ENCODE measurements around the gene KCNC1. TPM values are rescaled to one million over a fixed set of nuclear protein-coding genes. Genes with fewer than 3 reads are reported as not detected.

Gene KCNC1
- total RNA-seq, 1 experiment from 2014 or later, result 0.04 TPM

DNA sequence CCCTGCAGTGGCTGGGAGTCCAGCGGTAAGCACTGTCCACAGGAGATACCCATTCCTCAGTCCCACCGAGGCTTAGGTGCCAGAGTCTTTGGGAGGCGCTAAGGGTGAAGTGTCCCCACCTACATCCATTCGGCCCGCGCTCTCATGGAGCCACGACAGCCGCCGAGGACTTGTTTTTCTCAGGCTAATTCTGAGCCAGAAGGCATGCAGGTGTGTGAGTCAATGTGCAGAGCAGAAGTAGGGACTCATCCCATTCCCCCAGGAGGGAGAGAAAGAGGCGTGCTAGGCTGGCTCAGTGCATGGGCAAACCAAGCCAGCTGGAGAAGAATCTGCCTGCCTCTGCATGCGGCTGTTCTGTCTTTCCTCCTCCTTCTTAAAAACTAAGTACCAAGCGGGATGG lies 46.6 kb downstream of the KCNC1 start:
- H2BK5ac ChIP-seq (ENCODE audit: insufficient read length, low read length), result no peak overlapping the region
- no peak overlapping the region for H3K27ac Mint-ChIP-seq

More for the DNA sequence above, 46.6 kb downstream of the KCNC1 start:
- H3K18ac ChIP-seq (ENCODE audit: insufficient read length, low read depth, low read length), result no peak overlapping the region
- H2BK12ac ChIP-seq (ENCODE audit: insufficient read length, low read depth, low read length), result no peak overlapping the region
- H3K4ac ChIP-seq (ENCODE audit: low read depth, low read length), result no peak overlapping the region
- no peak overlapping the region for H3K23ac ChIP-seq (ENCODE audit: insufficient read length, low read depth, low read length)
- no peaks in the 10 kb centered on the region for H3K9me3 Mint-ChIP-seq
- H2BK15ac ChIP-seq (ENCODE audit: low read depth, low read length), result no peak overlapping the region
- no peak overlapping the region for H2BK20ac ChIP-seq (ENCODE audit: low read depth, low read length, poor library complexity, severe bottlenecking)
- no peak overlapping the region for H2AFZ ChIP-seq (ENCODE audit: low read length)
- H3K4me3 Mint-ChIP-seq, result no peak overlapping the region
- H3K4me1 Mint-ChIP-seq, result no peaks in the 10 kb centered on the region
- H3K14ac ChIP-seq (ENCODE audit: insufficient read depth, low read length), result no peak overlapping the region
- no peak overlapping the region for H3K9ac ChIP-seq (ENCODE audit: extremely low read depth, insufficient read length, low read length)
- H3K27me3 Mint-ChIP-seq (ENCODE audit: low read depth), result peaks cover 2% of the 10 kb centered on the region
- no peaks in the 10 kb centered on the region for H3K23me2 ChIP-seq (ENCODE audit: insufficient read length, low read depth, low read length, poor library complexity, severe bottlenecking)
- H3K36me3 Mint-ChIP-seq (ENCODE audit: insufficient read depth in 1 of 3, low read depth in 3 of 3), result peaks cover 0 to 3% (median 0%) of the 10 kb centered on the region in 3 experiments; a peak in 1 of 7 replicates
- H4K20me1 ChIP-seq (ENCODE audit: control insufficient read depth, insufficient read depth, insufficient read length), result no peaks in the 10 kb centered on the region
- no peak overlapping the region for H3T11ph ChIP-seq (ENCODE audit: low read length)
- DNase-seq, result no peak
- TF ChIP-seq, protein P1, sequence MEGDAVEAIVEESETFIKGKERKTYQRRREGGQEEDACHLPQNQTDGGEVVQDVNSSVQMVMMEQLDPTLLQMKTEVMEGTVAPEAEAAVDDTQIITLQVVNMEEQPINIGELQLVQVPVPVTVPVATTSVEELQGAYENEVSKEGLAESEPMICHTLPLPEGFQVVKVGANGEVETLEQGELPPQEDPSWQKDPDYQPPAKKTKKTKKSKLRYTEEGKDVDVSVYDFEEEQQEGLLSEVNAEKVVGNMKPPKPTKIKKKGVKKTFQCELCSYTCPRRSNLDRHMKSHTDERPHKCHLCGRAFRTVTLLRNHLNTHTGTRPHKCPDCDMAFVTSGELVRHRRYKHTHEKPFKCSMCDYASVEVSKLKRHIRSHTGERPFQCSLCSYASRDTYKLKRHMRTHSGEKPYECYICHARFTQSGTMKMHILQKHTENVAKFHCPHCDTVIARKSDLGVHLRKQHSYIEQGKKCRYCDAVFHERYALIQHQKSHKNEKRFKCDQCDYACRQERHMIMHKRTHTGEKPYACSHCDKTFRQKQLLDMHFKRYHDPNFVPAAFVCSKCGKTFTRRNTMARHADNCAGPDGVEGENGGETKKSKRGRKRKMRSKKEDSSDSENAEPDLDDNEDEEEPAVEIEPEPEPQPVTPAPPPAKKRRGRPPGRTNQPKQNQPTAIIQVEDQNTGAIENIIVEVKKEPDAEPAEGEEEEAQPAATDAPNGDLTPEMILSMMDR (conservative IDR thresholded peaks at IDR 0.05), result no peak
- H2AK5ac ChIP-seq (ENCODE audit: insufficient read length, low read length), result no peak overlapping the region
- no peaks in the 10 kb centered on the region for H3K79me1 ChIP-seq (ENCODE audit: insufficient read depth, low read depth, low read length, poor library complexity, severe bottlenecking)
- H3K27ac ChIP-seq (ENCODE audit: insufficient read length, low read depth, low read length), result no peak overlapping the region
- no peak overlapping the region for H3K56ac ChIP-seq (ENCODE audit: insufficient read length, low read depth, low read length)
- H2BK120ac ChIP-seq (ENCODE audit: low read depth, low read length, poor library complexity, severe bottlenecking), result no peak overlapping the region
- H4K8ac ChIP-seq (replicated peaks; ENCODE audit: insufficient read length, low read depth, low read length), result no peak overlapping the region
- no peak overlapping the region for H4K91ac ChIP-seq (ENCODE audit: insufficient read length, low read depth, low read length)
- H3K27me3 ChIP-seq (ENCODE audit: insufficient read depth, low read length), result no peaks in the 10 kb centered on the region
- H3K9me3 ChIP-seq (ENCODE audit: control insufficient read depth, low read depth, low read length), result no peaks in the 10 kb centered on the region
- H4K5ac ChIP-seq (ENCODE audit: insufficient read length, low read depth, low read length), result no peak overlapping the region
- H3K79me2 ChIP-seq (ENCODE audit: insufficient read depth, low read length), result no peaks in the 10 kb centered on the region
- WGBS (ENCODE audit: extremely low coverage, insufficient read length, low lambda C conversion rate), result no CpG with 5 or more reads among the region's 12 CpGs
- no peak overlapping the region for H3K4me2 ChIP-seq (ENCODE audit: insufficient read depth, insufficient read length, low read length)
- no peaks in the 10 kb centered on the region for H3K4me1 ChIP-seq (ENCODE audit: insufficient read depth, low read length)
